Measurements from ENCODE around the gene YBX3. TPM values are rescaled to one million over a fixed set of nuclear protein-coding genes. Genes with fewer than 3 reads are reported as not detected.

The YBX3 gene
- total and polyA plus RNA-seq, 10 donors: 87.0 to 250 (median 174) TPM

- 88 to 98% (median 91%) methylated on average over 1 of the region's 1 CpG for WGBS, 5 donors
Observed at GRCh38 chr12:10669533-10669932, 53.6 kb downstream of the YBX3 start.

GRCh38 chr12:10668526-10668925, 54.6 kb downstream of the YBX3 start:
- Histone ChIP-seq H3K4me3 (peak overlapping the region in 1 of 8 donors; percentile 40), H3K27me3 (replicated peaks in 1 of 7) (peaks cover 0 to 15% (median under 1%) of the 10 kb centered on the region in 7 donors), H3K36me3 (no peaks in the 10 kb centered on the region), H3K9me3 (no peaks in the 10 kb centered on the region), H3K4me1 (peaks cover 0 to 30% (median 5%) of the 10 kb centered on the region in 6 donors), H3K27ac (no peak overlapping the region)
- DNase-seq: no peak
- intact Hi-C loops (cut with DNase I; ENCODE audit: low total_unique reads): no loop called here
- 30 to 59% (median 43%) methylated on average over 5 of the region's 5 CpGs for WGBS, 5 donors
- TF ChIP-seq POLR2A (IDR thresholded peaks at IDR 0.05) (no peak), POLR2AphosphoS5 (IDR thresholded peaks at IDR 0.05) (no peak)

More at GRCh38 chr12:10669533-10669932, 53.6 kb downstream of the YBX3 start:
- intact Hi-C loops (cut with DNase I; ENCODE audit: low total_unique reads): no loop called here
- DNase-seq: no peak
- Histone ChIP-seq H3K4me3 (no peak overlapping the region), H3K9me3 (no peaks in the 10 kb centered on the region), H3K27me3 (replicated peaks in 1 of 7) (peaks cover 0 to 25% (median 9%) of the 10 kb centered on the region in 7 donors), H3K27ac (no peak overlapping the region), H3K36me3 (no peaks in the 10 kb centered on the region), H3K4me1 (peaks cover 0 to 40% (median 15%) of the 10 kb centered on the region in 6 donors)
- no peak for TF ChIP-seq POLR2A (IDR thresholded peaks at IDR 0.05)
- no peak for TF ChIP-seq POLR2AphosphoS5 (IDR thresholded peaks at IDR 0.05)
- no peak for TF ChIP-seq CTCF (IDR thresholded peaks at IDR 0.05 in 8 of 11, conservative IDR thresholded peaks at IDR 0.05 in 3 of 11)

- no peak for TF ChIP-seq POLR2A (IDR thresholded peaks at IDR 0.05)
- no peak for TF ChIP-seq POLR2AphosphoS5 (IDR thresholded peaks at IDR 0.05)
- no peak for TF ChIP-seq CTCF (IDR thresholded peaks at IDR 0.05 in 8 of 11, conservative IDR thresholded peaks at IDR 0.05 in 3 of 11)
- no peak overlapping the region for H3K4me3 ChIP-seq
- WGBS, 5 donors: 28 to 53% (median 42%) methylated on average over 1 of the region's 1 CpG
- intact Hi-C loops (cut with DNase I; ENCODE audit: low total_unique reads): no loop called here
- no peaks in the 10 kb centered on the region for H3K36me3 ChIP-seq
- no peaks in the 10 kb centered on the region for H3K9me3 ChIP-seq
- H3K27ac ChIP-seq: no peak overlapping the region
- peaks cover 0 to 21% (median 0%) of the 10 kb centered on the region in 6 donors for H3K4me1 ChIP-seq
- DNase-seq: no peak
- H3K27me3 ChIP-seq (replicated peaks in 1 of 7): peaks cover 0 to 6% (median 0%) of the 10 kb centered on the region in 7 donors
Observed at GRCh38 chr12:10667581-10667980, 55.5 kb downstream of the YBX3 start.

- DNase-seq: no peak
- Histone ChIP-seq H3K4me1 (peaks cover 0 to 16% (median 0%) of the 10 kb centered on the region in 6 donors), H3K27ac (no peak overlapping the region), H3K9me3 (no peaks in the 10 kb centered on the region), H3K4me3 (no peak overlapping the region), H3K27me3 (replicated peaks in 1 of 7) (peaks cover 0 to 3% (median 0%) of the 10 kb centered on the region in 7 donors), H3K36me3 (no peaks in the 10 kb centered on the region)
- TF ChIP-seq POLR2AphosphoS5 (IDR thresholded peaks at IDR 0.05) (no peak), POLR2A (IDR thresholded peaks at IDR 0.05) (no peak)
- WGBS, 5 donors: 68 to 80% (median 76%) methylated on average over 2 of the region's 2 CpGs
- intact Hi-C loops (cut with DNase I; ENCODE audit: low total_unique reads): no loop called here
Observed at GRCh38 chr12:10664499-10664898, 58.6 kb downstream of the YBX3 start.

GRCh38 chr12:10663869-10664268, 59.3 kb downstream of the YBX3 start:
- H3K4me1 ChIP-seq: peaks cover 0 to 10% (median 0%) of the 10 kb centered on the region in 6 donors
- no peak for DNase-seq
- TF ChIP-seq POLR2AphosphoS5 (IDR thresholded peaks at IDR 0.05) (no peak), CTCF (IDR thresholded peaks at IDR 0.05 in 8 of 11, conservative IDR thresholded peaks at IDR 0.05 in 3 of 11) (no peak), POLR2A (IDR thresholded peaks at IDR 0.05) (no peak)
- H3K27me3 ChIP-seq (replicated peaks in 1 of 7): peaks cover 0 to 3% (median 0%) of the 10 kb centered on the region in 7 donors
- no peak overlapping the region for H3K4me3 ChIP-seq
- no peaks in the 10 kb centered on the region for H3K36me3 ChIP-seq
- intact Hi-C loops (cut with DNase I; ENCODE audit: low total_unique reads): no loop called here
- WGBS, 5 donors: 79 to 94% (median 91%) methylated on average over 3 of the region's 3 CpGs
- H3K9me3 ChIP-seq: no peaks in the 10 kb centered on the region
- no peak overlapping the region for H3K27ac ChIP-seq
